A549 (cell line): ENCODE results near the gene KDM5C. TPM values are rescaled to one million over a fixed set of nuclear protein-coding genes. Genes with fewer than 3 reads are reported as not detected.

Experiments used
- ATAC-seq, 2 experiments: fragments of 200-7000 bp in 1 of 2; fragments of >200 bp in 1 of 2; cut with Nextera tagmentation in 1 of 2; cut with Tn5 transposase in 1 of 2; 3 replicates each; pipeline versions ENCODE4 v1.8.0 to v1.9.1; 2018 to 2020; ENCODE audit warnings: mild to moderate bottlenecking in 1 of 2, moderate library complexity in 1 of 2
- CTCF ChIA-PET: fragments of 300-600 bp; sonication (Branson Sonifier 250); formaldehyde crosslinking; extraction: SDS; loops from one replicate; lab custom pipeline; 2021; ENCODE audit warnings: antibody characterized with exemption, inconsistent platforms; lab: Yijun Ruan, JAX
- POLR2A ChIA-PET: fragments of 350-600 bp; formaldehyde crosslinking; extraction: SDS; loops from one replicate; lab custom pipeline; 2021; ENCODE audit warnings: antibody characterized with exemption, inconsistent platforms; lab: Yijun Ruan, JAX
- DNase-seq, 2 experiments: peaks; one replicate each; pipeline versions ENCODE4 v3.0.0 to v3.0.0-alpha.2; 2011 to 2016; ENCODE audit warnings: low read depth in 1 of 2, low spot score in 1 of 2
- FAIRE-seq: peaks from 2 replicates; lab custom pipeline; 2011; peaks lifted over from hg19 to GRCh38; lab: Jason Lieb, UNC
- H3K27ac ChIP-seq, 2 experiments: fragments of >200 bp; sonication (Bioruptor Twin); formaldehyde crosslinking; 3 replicates each; pipeline ENCODE4 v1.5.1; 2016 to 2017
- H3K4me1 ChIP-seq: fragments of >200 bp; sonication (Bioruptor Twin); formaldehyde crosslinking; 3 replicates; pipeline ENCODE4 v1.6.1; 2016
- H3K4me2 ChIP-seq: fragments of >200 bp; sonication (Bioruptor Twin); formaldehyde crosslinking; 3 replicates; pipeline ENCODE4 v1.6.1; 2016
- H3K4me3 ChIP-seq: fragments of >200 bp; sonication (Bioruptor Twin); formaldehyde crosslinking; 3 replicates; pipeline ENCODE4 v1.5.1; 2016
- H3K9me3 ChIP-seq: fragments of >200 bp; sonication (Bioruptor Twin); formaldehyde crosslinking; 3 replicates; pipeline ENCODE4 v1.6.1; 2016
- BHLHE40 ChIP-seq: IDR thresholded peaks from 2 replicates; pipeline ENCODE4 v1.6.1; 2012; ENCODE audit warnings: low read depth, low read length, inconsistent platforms
- CHD2 ChIP-seq: fragments of 150-350 bp; IDR thresholded peaks from 2 replicates; pipeline ENCODE4 v1.6.1; 2014; ENCODE audit warnings: low read length; ENCODE audit not compliant: partially characterized antibody
- CHD4 ChIP-seq: fragments of 200-600 bp; sonication (generic); IDR thresholded peaks from 2 replicates; pipeline ENCODE4 v1.6.1; 2016; ENCODE audit warnings: antibody characterized with exemption, mild to moderate bottlenecking, borderline replicate concordance
- EP300 ChIP-seq, 2 experiments: fragments of >200 bp; sonication (Bioruptor Twin); formaldehyde crosslinking; IDR thresholded peaks; 2 replicates in 1 of 2; 3 replicates in 1 of 2; pipeline ENCODE4 v1.6.1; 2016 to 2017
- ESRRA ChIP-seq: fragments of 150-350 bp; IDR thresholded peaks from 2 replicates; pipeline ENCODE4 v1.6.1; 2014; ENCODE audit warnings: mild to moderate bottlenecking, low read length, borderline replicate concordance
- FOSB ChIP-seq: fragments of 250-450 bp; sonication (Bioruptor Pico); IDR thresholded peaks from 2 replicates; pipeline ENCODE4 v1.5.0; 2020; ENCODE audit warnings: mild to moderate bottlenecking, moderate library complexity
- FOSL2 ChIP-seq, 2 experiments: fragments of 450-650 bp in 1 of 2; fragments of >200 bp in 1 of 2; sonication (Bioruptor Twin) in 1 of 2; formaldehyde crosslinking; IDR thresholded peaks; 2 replicates each; pipeline versions ENCODE4 v1.5.0 to v1.6.1; 2016 to 2020; ENCODE audit warnings: mild to moderate bottlenecking in 1 of 2, moderate library complexity in 1 of 2
- FOXS1 ChIP-seq: fragments of 250-450 bp; sonication (Bioruptor Pico); IDR thresholded peaks from 2 replicates; pipeline ENCODE4 v1.5.0; 2020; ENCODE audit warnings: mild to moderate bottlenecking, moderate library complexity
- HOXB13 ChIP-seq: fragments of 250-450 bp; sonication (Bioruptor Pico); IDR thresholded peaks from 2 replicates; pipeline ENCODE4 v1.5.0; 2020; ENCODE audit warnings: low read depth, mild to moderate bottlenecking, moderate library complexity
- HOXB5 ChIP-seq: fragments of 250-450 bp; sonication (Bioruptor Pico); IDR thresholded peaks from 2 replicates; pipeline ENCODE4 v1.5.0; 2020; ENCODE audit warnings: mild to moderate bottlenecking, moderate library complexity
- MAZ ChIP-seq: fragments of 150-350 bp; IDR thresholded peaks from 2 replicates; pipeline ENCODE4 v1.6.1; 2014; ENCODE audit warnings: antibody characterized with exemption, low read depth, low read length, borderline replicate concordance
- NR3C1 ChIP-seq: fragments of >200 bp; sonication (Bioruptor Twin); formaldehyde crosslinking; IDR thresholded peaks from 3 replicates; pipeline ENCODE4 v1.6.1; 2017
- PHF8 ChIP-seq: fragments of 200-600 bp; sonication (generic); IDR thresholded peaks from 2 replicates; pipeline ENCODE4 v1.6.1; 2016; ENCODE audit warnings: low read depth, mild to moderate bottlenecking, antibody characterized with exemption, moderate library complexity, borderline replicate concordance
- RARB ChIP-seq: fragments of 250-450 bp; sonication (Bioruptor Pico); IDR thresholded peaks from 2 replicates; pipeline ENCODE4 v1.8.0; 2021; ENCODE audit warnings: mild to moderate bottlenecking, moderate library complexity
- RFX5 ChIP-seq: fragments of 450-650 bp; IDR thresholded peaks from 2 replicates; pipeline ENCODE4 v1.7.1; 2014; ENCODE audit warnings: antibody characterized with exemption, mild to moderate bottlenecking, moderate library complexity
- ZC3H11A ChIP-seq: fragments of 450-650 bp; IDR thresholded peaks from 2 replicates; pipeline ENCODE4 v1.6.1; 2014; ENCODE audit warnings: antibody characterized with exemption, mild to moderate bottlenecking
- ZFP36 ChIP-seq: fragments of 450-650 bp; IDR thresholded peaks from 2 replicates; pipeline ENCODE4 v1.6.1; 2014; ENCODE audit warnings: borderline replicate concordance; ENCODE audit not compliant: partially characterized antibody
- WGBS: methylation state at CpG from one replicate; pipeline ENCODE4 v1.1.6; 2017; ENCODE audit errors: missing lambda C conversion rate; 5-methylcytosine and 5-hydroxymethylcytosine counted together
- polyA plus RNA-seq, 4 experiments: library from polyadenylated mRNA; depleted of rRNA in 3 of 4; stranded (reverse); fragments of >200 nt; fragmentation: RNase III in 1 of 4; extraction: RNeasy Plus Mini Kit Qiagen cat#74134 plus additional on column Dnase treatment in 1 of 4; gene quantifications; 2 replicates in 3 of 4; 3 replicates in 1 of 4; pipeline ENCODE4 v1.2.3, GENCODE V29; 2011 to 2017
- TF ChIP-seq, protein P1 (sequence below): fragments of >200 bp; sonication (Bioruptor Twin); formaldehyde crosslinking; IDR thresholded peaks from 3 replicates; pipeline ENCODE4 v1.5.1; 2016
- TF ChIP-seq, protein P2 (sequence below): fragments of 200-600 bp; sonication (generic); IDR thresholded peaks from 2 replicates; pipeline ENCODE4 v1.6.1; 2016; ENCODE audit warnings: antibody characterized with exemption, mild to moderate bottlenecking, moderate library complexity
- TF ChIP-seq, protein P3 (sequence below): fragments of 250-450 bp; sonication (Bioruptor Pico); IDR thresholded peaks from 2 replicates; pipeline ENCODE4 v1.5.0; 2020; ENCODE audit warnings: low read depth, mild to moderate bottlenecking, moderate library complexity

KDM5C gene
- polyA plus RNA-seq, 2 of the 4 experiments (the other 2 are of a cell fraction) = 46.5 to 66.8 TPM

DNA sequence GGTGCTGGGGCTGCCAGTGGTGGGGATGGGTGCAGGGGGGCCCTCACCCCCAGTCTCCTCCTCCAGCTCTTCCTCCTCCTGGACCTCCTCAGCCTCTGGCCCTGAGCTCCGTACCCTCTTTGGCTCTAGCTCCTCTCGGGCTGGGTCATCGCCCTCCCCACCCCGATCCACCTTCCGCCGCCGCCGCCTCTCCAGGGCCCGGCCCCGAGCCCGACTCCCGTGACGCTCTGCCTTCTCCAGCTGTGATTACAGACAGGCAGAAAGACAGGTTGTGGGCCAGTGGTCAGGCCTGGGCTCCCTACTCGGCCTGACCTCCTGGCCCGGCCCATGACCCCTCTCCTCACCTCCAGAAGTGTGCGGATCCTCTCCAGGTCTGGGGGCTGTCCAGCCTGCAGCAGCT, 31.9 kb downstream of the KDM5C start:
- FAIRE-seq (no peak), DNase-seq (no peak), ATAC-seq (no peak)
- Histone ChIP-seq H3K9me3 (no peaks in the 10 kb centered on the region), H3K4me2 (no peak overlapping the region), H3K4me3 (no peak overlapping the region), H3K27ac (no peak overlapping the region), H3K4me1 (no peaks in the 10 kb centered on the region)
- WGBS = 99% methylated on average over 8 of the region's 16 CpGs
- CTCF ChIA-PET = no interaction called here
- TF ChIP-seq CHD2 (no peak), ZC3H11A (no peak), HOXB5 (CRISPR knock-in tag) (no peak), RARB (CRISPR knock-in tag) (no peak)
- POLR2A ChIA-PET = no interaction called here

DNA sequence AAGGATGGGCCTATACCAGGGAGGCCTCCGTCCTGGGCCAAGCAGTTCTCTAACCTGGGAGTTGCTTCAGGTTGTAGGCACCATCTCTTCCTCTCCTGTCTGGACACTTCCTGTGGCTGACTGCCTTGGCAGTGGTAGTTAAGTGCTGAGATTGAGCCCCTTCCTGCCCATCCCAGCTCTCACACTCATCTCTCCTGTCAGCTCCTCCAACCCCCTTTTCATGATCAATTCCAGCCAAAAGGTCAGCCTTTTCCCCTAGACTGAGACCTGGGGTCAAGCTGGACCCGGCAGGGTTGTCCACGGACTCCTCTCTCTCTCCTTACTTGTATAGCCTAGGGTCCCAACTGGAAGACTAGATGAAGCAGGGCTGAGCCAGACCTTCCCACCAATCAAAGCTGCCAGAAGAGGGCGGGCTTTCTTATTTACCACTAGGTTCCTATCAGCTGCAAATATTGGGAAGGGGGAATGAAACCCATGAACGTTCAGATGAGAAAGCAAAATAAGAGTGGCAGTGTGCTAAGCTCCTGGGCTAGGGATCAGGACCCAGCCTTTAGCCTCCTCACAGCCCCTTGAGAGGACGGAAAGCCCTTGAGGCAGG, 34.5 kb downstream of the KDM5C start:
- no peak overlapping the region for H3K4me3 ChIP-seq
- ChIA-PET POLR2A (interaction anchor here (1.0 kb wide), 1 partner anchor 35 kb away, joined by 3 read pairs; the partner anchor contains the start of gene KDM5C), CTCF (interaction anchor here (1.0 to 1.7 kb wide), 3 partner anchors 21 to 172 kb away, joined by 3 to 5 read pairs (median 4); no protein-coding TSS in a partner anchor)
- H3K27ac ChIP-seq = no peak overlapping the region
- FAIRE-seq (no peak), ATAC-seq (peak in 1 of 2 experiments; percentile 62; a peak in 3 of 6 replicates), DNase-seq (no peak)
- H3K9me3 ChIP-seq = no peaks in the 10 kb centered on the region
- TF ChIP-seq RFX5 (no peak), PHF8 (no peak), NR3C1 (no peak), HOXB13 (CRISPR knock-in tag) (no peak)
- TF ChIP-seq, protein P1, sequence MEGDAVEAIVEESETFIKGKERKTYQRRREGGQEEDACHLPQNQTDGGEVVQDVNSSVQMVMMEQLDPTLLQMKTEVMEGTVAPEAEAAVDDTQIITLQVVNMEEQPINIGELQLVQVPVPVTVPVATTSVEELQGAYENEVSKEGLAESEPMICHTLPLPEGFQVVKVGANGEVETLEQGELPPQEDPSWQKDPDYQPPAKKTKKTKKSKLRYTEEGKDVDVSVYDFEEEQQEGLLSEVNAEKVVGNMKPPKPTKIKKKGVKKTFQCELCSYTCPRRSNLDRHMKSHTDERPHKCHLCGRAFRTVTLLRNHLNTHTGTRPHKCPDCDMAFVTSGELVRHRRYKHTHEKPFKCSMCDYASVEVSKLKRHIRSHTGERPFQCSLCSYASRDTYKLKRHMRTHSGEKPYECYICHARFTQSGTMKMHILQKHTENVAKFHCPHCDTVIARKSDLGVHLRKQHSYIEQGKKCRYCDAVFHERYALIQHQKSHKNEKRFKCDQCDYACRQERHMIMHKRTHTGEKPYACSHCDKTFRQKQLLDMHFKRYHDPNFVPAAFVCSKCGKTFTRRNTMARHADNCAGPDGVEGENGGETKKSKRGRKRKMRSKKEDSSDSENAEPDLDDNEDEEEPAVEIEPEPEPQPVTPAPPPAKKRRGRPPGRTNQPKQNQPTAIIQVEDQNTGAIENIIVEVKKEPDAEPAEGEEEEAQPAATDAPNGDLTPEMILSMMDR = 0 out of 3 replicates have a peak, but pooled peaks have one; percentile 13
- WGBS = 75% methylated on average over 6 of the region's 6 CpGs
- no peak overlapping the region for H3K4me2 ChIP-seq
- no peaks in the 10 kb centered on the region for H3K4me1 ChIP-seq

DNA sequence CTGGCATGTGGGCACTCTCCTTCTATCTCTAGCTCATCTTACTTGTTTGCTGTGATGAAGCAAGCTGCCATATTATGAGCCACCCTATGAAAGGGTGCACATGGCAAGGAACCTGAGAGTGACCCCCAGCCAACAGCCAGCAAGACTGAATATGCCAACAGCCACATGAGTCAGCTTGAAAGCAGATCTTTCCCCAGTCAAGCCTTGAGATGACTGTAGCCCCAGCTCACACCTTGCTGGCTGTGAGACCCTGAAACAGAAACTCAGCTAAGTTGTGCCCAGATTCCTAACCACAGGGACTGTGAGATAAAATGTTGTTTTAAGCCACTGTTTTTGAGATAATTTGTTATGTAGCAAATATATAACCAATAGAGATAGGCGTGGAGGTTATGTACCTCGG, 36.2 kb downstream of the KDM5C start:
- FAIRE-seq = peak; percentile 28
- ChIA-PET CTCF (interaction anchor here (0.7 to 1.5 kb wide), 3 partner anchors 12 to 89 kb away, joined by 3 to 6 read pairs (median 3); no protein-coding TSS in a partner anchor), POLR2A (no interaction called here)
- no peak overlapping the region for H3K4me2 ChIP-seq
- no peak overlapping the region for H3K27ac ChIP-seq
- no peak for DNase-seq
- no peaks in the 10 kb centered on the region for H3K4me1 ChIP-seq
- ATAC-seq = no peak; a peak in 1 of 6 replicates
- no peak overlapping the region for H3K4me3 ChIP-seq
- 100% methylated on average over 2 of the region's 2 CpGs for WGBS
- no peaks in the 10 kb centered on the region for H3K9me3 ChIP-seq
- TF ChIP-seq EP300 (IDR thresholded peaks at IDR 0.05) = no peak

DNA sequence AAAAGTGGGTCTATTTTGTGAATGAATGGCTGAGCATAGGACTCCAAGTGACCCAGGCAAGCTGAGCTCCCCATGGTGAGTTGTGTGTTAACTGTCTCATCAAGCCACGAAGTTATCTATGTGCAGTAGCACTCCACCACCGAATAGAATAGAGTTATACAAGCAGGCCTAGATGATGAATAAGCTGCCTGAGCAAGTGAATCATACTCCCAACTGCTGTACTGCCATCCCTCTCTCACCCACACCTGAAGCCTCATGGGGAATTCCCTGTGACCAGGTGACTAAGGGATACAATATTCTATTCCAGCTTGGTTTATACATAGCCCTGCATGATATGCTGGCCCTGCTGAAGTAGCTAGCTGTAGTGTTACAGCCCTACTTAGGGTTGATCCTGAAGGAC, 38.7 kb downstream of the KDM5C start:
- Histone ChIP-seq H3K9me3 (no peaks in the 10 kb centered on the region), H3K27ac (no peak overlapping the region), H3K4me3 (no peak overlapping the region), H3K4me1 (no peaks in the 10 kb centered on the region), H3K4me2 (no peak overlapping the region)
- DNase-seq (no peak), FAIRE-seq (no peak), ATAC-seq (peak; percentile 27 to 54; a peak in 4 of 6 replicates)
- TF ChIP-seq CHD4 (no peak), FOSL2 (IDR thresholded peaks at IDR 0.05) (no peak), FOSL2 (CRISPR knock-in tag; IDR thresholded peaks at IDR 0.05) (no peak), HOXB5 (CRISPR knock-in tag) (no peak), RFX5 (no peak), MAZ (no peak), FOXS1 (CRISPR knock-in tag) (no peak), ESRRA (no peak), ZFP36 (no peak), BHLHE40 (no peak), FOSB (no peak)
- TF ChIP-seq, protein P2, sequence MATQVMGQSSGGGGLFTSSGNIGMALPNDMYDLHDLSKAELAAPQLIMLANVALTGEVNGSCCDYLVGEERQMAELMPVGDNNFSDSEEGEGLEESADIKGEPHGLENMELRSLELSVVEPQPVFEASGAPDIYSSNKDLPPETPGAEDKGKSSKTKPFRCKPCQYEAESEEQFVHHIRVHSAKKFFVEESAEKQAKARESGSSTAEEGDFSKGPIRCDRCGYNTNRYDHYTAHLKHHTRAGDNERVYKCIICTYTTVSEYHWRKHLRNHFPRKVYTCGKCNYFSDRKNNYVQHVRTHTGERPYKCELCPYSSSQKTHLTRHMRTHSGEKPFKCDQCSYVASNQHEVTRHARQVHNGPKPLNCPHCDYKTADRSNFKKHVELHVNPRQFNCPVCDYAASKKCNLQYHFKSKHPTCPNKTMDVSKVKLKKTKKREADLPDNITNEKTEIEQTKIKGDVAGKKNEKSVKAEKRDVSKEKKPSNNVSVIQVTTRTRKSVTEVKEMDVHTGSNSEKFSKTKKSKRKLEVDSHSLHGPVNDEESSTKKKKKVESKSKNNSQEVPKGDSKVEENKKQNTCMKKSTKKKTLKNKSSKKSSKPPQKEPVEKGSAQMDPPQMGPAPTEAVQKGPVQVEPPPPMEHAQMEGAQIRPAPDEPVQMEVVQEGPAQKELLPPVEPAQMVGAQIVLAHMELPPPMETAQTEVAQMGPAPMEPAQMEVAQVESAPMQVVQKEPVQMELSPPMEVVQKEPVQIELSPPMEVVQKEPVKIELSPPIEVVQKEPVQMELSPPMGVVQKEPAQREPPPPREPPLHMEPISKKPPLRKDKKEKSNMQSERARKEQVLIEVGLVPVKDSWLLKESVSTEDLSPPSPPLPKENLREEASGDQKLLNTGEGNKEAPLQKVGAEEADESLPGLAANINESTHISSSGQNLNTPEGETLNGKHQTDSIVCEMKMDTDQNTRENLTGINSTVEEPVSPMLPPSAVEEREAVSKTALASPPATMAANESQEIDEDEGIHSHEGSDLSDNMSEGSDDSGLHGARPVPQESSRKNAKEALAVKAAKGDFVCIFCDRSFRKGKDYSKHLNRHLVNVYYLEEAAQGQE = no peak
- TF ChIP-seq, protein P3, sequence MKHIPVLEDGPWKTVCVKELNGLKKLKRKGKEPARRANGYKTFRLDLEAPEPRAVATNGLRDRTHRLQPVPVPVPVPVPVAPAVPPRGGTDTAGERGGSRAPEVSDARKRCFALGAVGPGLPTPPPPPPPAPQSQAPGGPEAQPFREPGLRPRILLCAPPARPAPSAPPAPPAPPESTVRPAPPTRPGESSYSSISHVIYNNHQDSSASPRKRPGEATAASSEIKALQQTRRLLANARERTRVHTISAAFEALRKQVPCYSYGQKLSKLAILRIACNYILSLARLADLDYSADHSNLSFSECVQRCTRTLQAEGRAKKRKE (CRISPR knock-in tag) = no peak
- POLR2A ChIA-PET = interaction anchor here (1.0 kb wide), 1 partner anchor 39 kb away, joined by 3 read pairs; no protein-coding TSS in a partner anchor
- 35% methylated on average over 2 of the region's 2 CpGs for WGBS
- CTCF ChIA-PET = interaction anchor here (0.6 to 1.2 kb wide), 2 partner anchors 98 to 118 kb away, joined by 3 read pairs; no protein-coding TSS in a partner anchor
